ENCODE measurements around the gene RBBP4.

Gene RBBP4

GRCh38 chr1:32716312-32717148, 65.5 kb downstream of the RBBP4 start:
- no peak for TF ChIP-seq CTCF (IDR thresholded peaks at IDR 0.05; ENCODE audit: borderline replicate concordance, insufficient read depth, low read depth, low read length)
- H3K4me3 ChIP-seq (ENCODE audit: low read depth, low read length), result no peak overlapping the region

- TF ChIP-seq CTCF (IDR thresholded peaks at IDR 0.05; ENCODE audit: borderline replicate concordance, insufficient read depth, low read depth, low read length), result no peak
- no peak overlapping the region for H3K4me3 ChIP-seq (ENCODE audit: low read depth, low read length)
Measured at GRCh38 chr1:32717503-32717902, 66.5 kb downstream of the RBBP4 start.

GRCh38 chr1:32718036-32718435, 67.0 kb downstream of the RBBP4 start:
- H3K4me3 ChIP-seq (ENCODE audit: low read depth, low read length), result no peak overlapping the region
- TF ChIP-seq CTCF (IDR thresholded peaks at IDR 0.05; ENCODE audit: borderline replicate concordance, insufficient read depth, low read depth, low read length), result no peak

GRCh38 chr1:32718527-32718926, 67.5 kb downstream of the RBBP4 start:
- H3K4me3 ChIP-seq (ENCODE audit: low read depth, low read length), result no peak overlapping the region
- TF ChIP-seq CTCF (IDR thresholded peaks at IDR 0.05; ENCODE audit: borderline replicate concordance, insufficient read depth, low read depth, low read length), result no peak

- no peak for TF ChIP-seq CTCF (IDR thresholded peaks at IDR 0.05; ENCODE audit: borderline replicate concordance, insufficient read depth, low read depth, low read length)
- H3K4me3 ChIP-seq (ENCODE audit: low read depth, low read length), result no peak overlapping the region
Measured at GRCh38 chr1:32719681-32720275, 68.8 kb downstream of the RBBP4 start.

GRCh38 chr1:32724678-32725614, 73.9 kb downstream of the RBBP4 start:
- no peak for TF ChIP-seq CTCF (IDR thresholded peaks at IDR 0.05; ENCODE audit: borderline replicate concordance, insufficient read depth, low read depth, low read length)

More at GRCh38 chr1:32724678-32725614, 73.9 kb downstream of the RBBP4 start:
- no peak overlapping the region for H3K4me3 ChIP-seq (ENCODE audit: low read depth, low read length)
